HEK293T (cell line): ENCODE results near the gene APOBEC3F.

Experiments used
- ARNT ChIP-seq: fragments of 450-650 bp; IDR thresholded peaks from 2 replicates; pipeline ENCODE4 v1.6.1; 2017; ENCODE audit warnings: mild to moderate bottlenecking
- BHLHE40 ChIP-seq: fragments of 450-650 bp; IDR thresholded peaks from 2 replicates; pipeline ENCODE4 v1.6.1; 2016; ENCODE audit warnings: mild to moderate bottlenecking, moderate library complexity, borderline replicate concordance
- ELF4 ChIP-seq: fragments of 450-650 bp; IDR thresholded peaks from 2 replicates; pipeline ENCODE4 v1.6.1; 2017; ENCODE audit warnings: antibody characterized with exemption
- FOXK2 ChIP-seq: fragments of 450-650 bp; IDR thresholded peaks from 2 replicates; pipeline ENCODE4 v1.6.1; 2016; ENCODE audit warnings: mild to moderate bottlenecking
- FOXM1 ChIP-seq: fragments of 450-650 bp; IDR thresholded peaks from 2 replicates; pipeline ENCODE4 v1.6.1; 2017; ENCODE audit warnings: mild to moderate bottlenecking, borderline replicate concordance
- HDGF ChIP-seq: fragments of 450-650 bp; IDR thresholded peaks from 2 replicates; pipeline ENCODE4 v1.6.1; 2017; ENCODE audit warnings: antibody characterized with exemption, borderline replicate concordance
- NFRKB ChIP-seq: fragments of 450-650 bp; IDR thresholded peaks from 2 replicates; pipeline ENCODE4 v1.6.1; 2016; ENCODE audit warnings: mild to moderate bottlenecking, moderate library complexity
- PKNOX1 ChIP-seq: fragments of 450-650 bp; IDR thresholded peaks from 2 replicates; pipeline ENCODE4 v1.6.1; 2016
- SP1 ChIP-seq: fragments of 450-650 bp; IDR thresholded peaks from 2 replicates; pipeline ENCODE4 v1.6.1; 2017
- SUZ12 ChIP-seq: fragments of 450-650 bp; IDR thresholded peaks from 2 replicates; pipeline ENCODE4 v1.6.1; 2016; ENCODE audit warnings: mild to moderate bottlenecking
- TARDBP ChIP-seq: fragments of 450-650 bp; IDR thresholded peaks from 2 replicates; pipeline ENCODE4 v1.6.1; 2016

GRCh38 chr22:39027717-39028116 is 12.9 kb upstream of the APOBEC3F start:
- TF ChIP-seq ELF4 (no peak), SP1 (no peak), PKNOX1 (no peak), SUZ12 (no peak), NFRKB (no peak), TARDBP (no peak), ARNT (no peak), FOXM1 (no peak), FOXK2 (no peak), HDGF (no peak), BHLHE40 (no peak)
